ENCODE measurements around the gene IFRD1.

Gene IFRD1

DNA sequence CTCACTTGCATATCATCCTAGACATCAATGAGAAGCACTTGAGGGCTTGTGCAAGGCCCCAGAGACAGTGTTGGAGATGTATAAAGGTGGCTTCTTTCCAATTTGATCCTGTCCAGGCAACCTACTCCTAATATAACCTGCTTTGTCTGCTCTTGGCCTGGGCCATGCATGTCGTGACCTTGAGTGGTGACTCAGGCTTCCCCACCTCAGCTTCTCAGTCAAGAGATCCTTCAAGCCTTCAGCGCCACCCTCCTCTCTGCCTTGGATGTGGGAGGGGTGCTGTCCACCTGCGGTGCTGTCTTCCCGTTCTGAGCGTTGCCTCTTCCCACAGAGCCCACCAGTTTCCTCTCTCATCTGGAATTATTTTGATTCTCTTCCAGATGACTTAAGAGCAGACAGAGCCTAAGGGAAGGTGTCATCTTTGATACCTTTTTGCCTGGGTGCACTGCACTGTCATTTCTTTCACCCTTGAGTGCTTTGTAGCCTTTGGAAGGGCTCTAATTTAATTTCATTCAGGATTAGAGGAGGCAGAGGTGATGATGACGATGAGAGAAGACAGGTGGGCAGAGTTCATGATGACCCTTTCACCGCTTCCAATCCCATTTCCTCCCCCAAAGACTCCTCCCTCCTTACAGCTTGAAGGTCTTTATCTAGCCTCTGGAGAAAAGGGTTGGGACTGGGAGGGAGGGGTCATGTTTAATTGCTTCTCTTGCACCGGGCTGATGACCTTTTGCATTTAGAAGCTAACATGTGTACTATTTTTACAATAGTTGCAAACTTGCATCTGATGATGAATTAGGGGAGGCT, 37.4 kb downstream of the IFRD1 start:
- no peak for DNase-seq (ENCODE audit: low read depth in 2 of 2)

GRCh38 chr7:112488264-112488552, 37.9 kb downstream of the IFRD1 start:
- DNase-seq (ENCODE audit: low read depth in 2 of 2): no peak

DNA sequence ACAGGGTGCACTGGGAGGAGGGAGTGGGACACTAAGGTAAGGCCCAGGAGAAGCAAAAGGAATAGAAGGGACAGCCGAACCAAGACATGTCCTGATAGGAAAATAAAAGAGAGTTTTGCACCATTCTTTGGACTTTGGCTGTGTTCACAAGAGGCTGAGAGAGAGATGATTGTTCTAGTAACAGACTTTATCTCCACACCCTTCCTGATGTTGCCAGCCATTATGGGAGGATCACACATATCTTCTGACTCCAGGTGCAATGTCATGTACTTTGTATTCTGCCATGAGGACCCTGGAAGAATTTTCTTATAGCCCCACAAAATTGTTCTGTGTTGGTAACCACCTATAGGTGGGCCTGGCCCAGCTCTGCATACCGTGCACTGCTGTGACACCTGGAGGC, 41.9 kb downstream of the IFRD1 start:
- no peak for DNase-seq (ENCODE audit: low read depth in 2 of 2)

DNA sequence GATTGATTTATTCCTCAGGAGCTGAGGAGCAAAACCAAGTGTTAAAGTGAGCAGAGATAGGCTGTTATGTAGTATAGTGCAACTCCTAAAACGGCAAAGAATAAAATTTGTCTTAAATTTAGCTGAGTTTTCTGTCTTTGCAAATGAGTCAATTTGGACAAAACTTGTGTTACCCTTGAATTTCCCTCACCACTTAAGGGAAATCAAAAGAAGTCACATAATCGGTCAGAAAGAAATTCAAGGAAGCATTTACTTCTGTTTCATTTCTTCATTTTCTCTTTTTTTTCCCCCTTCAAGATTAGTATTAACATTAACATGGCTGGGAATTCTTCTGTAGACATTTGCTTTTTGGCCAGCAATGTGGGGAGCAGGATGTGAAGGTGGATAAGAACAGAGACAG, 44.4 kb downstream of the IFRD1 start:
- DNase-seq (ENCODE audit: low read depth in 2 of 2): no peak

- no peak for DNase-seq (ENCODE audit: low read depth in 2 of 2)
These were observed 45.0 kb downstream of the IFRD1 start for GRCh38 chr7:112495156-112495788.

DNA sequence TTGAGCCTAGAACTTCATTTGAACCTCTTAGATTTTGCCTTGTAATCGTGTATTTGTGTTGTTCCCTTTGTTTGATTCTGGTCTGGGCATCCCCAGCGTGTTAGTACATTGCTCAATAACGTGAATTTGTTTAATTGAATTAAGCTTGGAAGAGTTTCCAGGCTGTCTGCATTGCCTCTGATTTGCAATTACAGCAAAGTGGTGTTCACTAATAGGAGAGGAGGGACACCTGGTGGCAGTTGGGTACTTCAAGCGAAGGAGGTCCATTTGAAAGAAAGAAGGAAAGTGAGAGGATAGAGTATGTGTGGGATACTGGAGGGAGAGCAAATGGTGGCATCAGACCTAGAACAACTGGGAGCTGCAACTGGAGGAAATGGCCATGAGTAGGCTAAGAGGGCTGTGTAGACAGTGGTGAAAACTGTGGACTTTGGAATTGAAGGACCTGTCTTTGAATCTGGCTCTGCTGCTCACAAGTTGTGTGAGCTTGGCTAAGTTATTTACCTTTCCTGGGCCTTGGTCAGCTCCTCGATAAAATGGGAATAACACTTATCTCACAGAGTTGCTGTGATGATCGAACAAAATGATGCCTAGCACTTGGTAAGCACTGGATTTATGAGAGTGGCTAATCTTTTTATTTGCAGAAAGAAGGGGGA, 45.7 kb downstream of the IFRD1 start:
- DNase-seq (ENCODE audit: low read depth in 2 of 2): peak in 1 of 2 donors; percentile 20

DNA sequence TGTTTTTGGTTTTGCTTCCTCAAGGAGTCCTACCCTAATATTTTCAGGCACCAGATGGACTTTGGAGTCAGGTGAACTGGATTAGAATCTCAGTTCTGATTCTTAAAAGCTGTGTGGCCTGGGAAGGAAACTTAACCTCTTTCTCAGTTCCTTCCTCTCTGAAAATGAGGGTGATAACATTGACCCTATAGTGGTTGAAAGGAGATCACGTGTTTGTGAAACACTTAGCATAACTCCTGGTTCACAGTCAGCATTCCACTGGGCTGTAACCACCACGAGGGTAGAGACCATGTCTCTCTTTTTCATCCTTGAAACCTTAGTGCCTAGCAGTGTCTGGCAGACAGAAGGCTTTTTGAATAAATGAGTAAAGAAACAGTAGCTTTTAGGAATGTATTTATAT, 47.2 kb downstream of the IFRD1 start:
- DNase-seq (ENCODE audit: low read depth in 2 of 2): no peak

DNA sequence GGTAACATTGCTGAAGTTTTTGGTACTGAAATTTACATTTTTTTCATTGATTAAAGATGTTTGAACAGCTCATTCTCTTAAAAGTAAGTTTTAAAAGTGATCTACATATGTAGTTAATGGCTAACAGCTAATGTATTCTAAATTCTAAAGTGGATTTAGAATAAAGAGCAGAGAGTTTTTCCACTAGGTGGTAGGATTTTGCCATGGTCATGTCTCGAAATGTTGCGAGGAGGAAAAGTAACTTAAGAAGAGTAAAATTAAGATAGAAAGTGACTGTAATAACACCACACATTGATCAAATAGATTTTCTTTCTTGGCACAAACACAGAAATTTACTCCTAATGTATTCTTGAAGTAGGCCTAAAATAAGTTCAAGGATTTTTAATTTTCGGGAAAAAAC, 50.4 kb downstream of the IFRD1 start:
- no peak for DNase-seq (ENCODE audit: low read depth in 2 of 2)

GRCh38 chr7:112501801-112502503, 51.7 kb downstream of the IFRD1 start:
- DNase-seq (ENCODE audit: low read depth in 2 of 2): no peak

DNA sequence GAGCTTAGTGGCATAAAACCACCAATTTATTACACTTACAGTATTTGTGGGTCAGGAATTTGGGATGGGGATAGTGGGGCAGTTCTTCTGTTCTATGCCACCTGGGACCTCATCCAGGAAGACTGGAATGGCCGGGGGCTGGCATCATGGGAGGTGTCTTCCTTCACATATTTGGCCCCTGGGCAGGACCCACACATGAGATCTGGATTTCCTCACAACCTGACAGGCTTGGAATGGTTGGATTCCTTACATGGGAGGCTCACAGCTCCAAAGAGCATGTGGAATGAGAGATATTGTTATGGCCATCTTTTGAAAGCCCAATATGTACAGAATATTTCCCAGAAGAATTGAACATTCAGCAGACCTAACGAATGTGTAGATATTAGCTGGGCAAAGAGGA, 52.4 kb downstream of the IFRD1 start:
- no peak for DNase-seq (ENCODE audit: low read depth in 2 of 2)

GRCh38 chr7:112503361-112503972, 53.2 kb downstream of the IFRD1 start:
- DNase-seq (ENCODE audit: low read depth in 2 of 2): no peak

DNA sequence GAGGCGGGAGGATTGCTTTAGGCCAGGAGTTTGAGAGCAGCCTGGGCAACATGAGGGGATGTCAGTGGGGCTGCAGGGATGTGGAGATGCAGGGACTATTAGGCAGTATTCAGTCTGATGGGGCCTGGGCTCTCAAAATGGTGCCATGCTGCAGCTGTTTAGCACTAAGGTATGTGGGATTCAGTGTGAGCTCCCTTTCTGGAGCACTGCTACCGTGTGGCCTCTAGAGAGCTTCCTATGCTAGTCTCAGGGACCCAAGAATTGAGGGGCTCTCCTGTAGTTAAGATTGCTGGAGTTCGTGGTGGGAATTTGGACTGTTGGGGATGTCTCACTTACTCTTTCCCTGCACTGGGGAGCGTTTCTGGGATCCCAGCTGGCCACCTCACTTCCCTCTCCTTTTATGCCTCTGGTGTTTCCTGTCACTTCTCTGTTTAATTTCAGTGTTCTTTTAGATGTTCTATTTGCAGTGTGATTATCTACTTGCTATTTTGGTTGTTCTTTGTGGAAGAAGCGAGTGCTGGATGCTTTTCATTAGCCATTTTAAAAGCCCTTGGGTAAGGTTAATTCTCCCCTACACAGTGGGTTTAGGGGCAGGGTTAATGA, 53.9 kb downstream of the IFRD1 start:
- no peak for DNase-seq (ENCODE audit: low read depth in 2 of 2)

GRCh38 chr7:112505495-112505894, 55.2 kb downstream of the IFRD1 start:
- DNase-seq (ENCODE audit: low read depth in 2 of 2): no peak

- DNase-seq (ENCODE audit: low read depth in 2 of 2): no peak
These were observed 58.1 kb downstream of the IFRD1 start for GRCh38 chr7:112508404-112508803.

GRCh38 chr7:112509402-112509801, 59.1 kb downstream of the IFRD1 start:
- DNase-seq (ENCODE audit: low read depth in 2 of 2): no peak

- DNase-seq (ENCODE audit: low read depth in 2 of 2): peak in 1 of 2 donors; percentile 4
These were observed 59.9 kb downstream of the IFRD1 start for GRCh38 chr7:112510001-112510742.

GRCh38 chr7:112510743-112511110, 60.5 kb downstream of the IFRD1 start:
- no peak for DNase-seq (ENCODE audit: low read depth in 2 of 2)

DNA sequence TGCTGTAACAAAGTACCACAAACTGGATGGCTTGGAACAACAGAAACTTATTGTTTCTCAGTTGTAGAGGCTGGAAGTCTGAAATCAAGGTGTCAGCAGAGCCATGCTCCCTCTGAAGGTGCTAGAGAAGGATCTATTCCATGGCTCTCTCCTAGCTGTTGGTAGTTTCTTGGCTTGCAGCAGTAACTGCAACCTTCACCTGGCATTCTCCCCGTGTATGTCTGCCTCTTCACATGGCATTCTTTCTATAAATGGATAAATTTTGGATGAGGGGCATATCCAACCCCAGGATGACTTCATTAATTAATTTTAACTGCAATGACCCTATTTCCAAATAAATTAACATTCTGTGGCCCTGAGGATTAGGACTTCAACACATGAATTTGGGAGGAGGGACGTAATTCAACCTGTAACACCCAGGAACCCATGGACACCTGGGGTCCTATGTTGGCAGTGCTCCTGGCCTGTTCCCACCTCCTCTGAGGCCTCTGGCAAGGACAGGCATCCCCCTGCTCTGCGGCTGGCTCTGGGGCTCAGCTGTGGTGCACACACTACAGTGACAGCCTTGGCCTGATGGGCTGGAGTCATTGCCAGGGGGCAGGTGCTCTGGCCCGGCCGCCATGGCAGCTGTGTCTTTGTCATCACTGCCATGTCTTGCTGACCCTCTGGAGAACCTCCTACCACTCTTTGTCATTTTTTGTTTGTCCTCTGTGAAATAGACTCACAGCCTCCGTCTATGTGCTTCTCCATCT, 61.4 kb downstream of the IFRD1 start:
- no peak for DNase-seq (ENCODE audit: low read depth in 2 of 2)

DNA sequence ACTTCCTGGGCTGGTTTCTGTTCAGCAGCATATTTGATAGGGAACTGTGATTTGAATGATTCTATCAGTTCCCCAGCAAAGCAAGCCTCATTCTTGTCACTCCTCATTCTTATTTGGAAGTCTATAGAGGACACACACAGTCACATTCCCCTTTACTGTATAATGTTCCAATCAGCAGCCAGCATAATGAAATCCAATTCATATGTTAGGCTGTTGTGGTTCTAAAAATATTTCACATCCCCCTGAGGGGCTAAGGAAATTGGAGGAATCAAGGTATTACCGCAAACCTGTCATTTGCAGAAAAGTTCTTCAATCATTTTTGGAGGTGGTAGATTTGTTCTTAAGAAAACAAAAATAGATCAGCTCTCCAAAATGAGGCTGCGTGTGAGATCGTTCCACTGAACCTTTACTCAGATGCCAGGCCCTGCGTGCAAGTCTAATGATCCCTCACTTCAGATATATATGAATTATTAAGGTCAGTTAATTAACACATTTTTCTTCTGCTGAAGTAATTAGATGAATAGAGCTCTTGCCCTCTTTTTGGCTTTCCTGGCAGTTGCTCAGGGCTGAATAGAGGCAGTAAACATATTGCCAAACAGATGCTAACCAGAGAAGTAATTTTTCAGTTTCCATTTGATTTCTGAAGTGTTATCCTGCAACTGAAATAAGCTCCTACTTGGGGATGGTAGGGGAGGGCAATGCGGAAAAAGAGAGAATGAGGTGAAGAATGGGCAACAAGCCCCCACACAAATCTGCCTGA, 62.4 kb downstream of the IFRD1 start:
- no peak for DNase-seq (ENCODE audit: low read depth in 2 of 2)

- DNase-seq (ENCODE audit: low read depth in 2 of 2): no peak
These were observed 65.7 kb downstream of the IFRD1 start for GRCh38 chr7:112515989-112516388.
